ENCODE data around the gene COL24A1.
"Not testable (repeated sequence)": the region's sequence is repeated elsewhere in the genome, so short reads cannot be mapped to it uniquely, and the experiment has no call there.

Gene COL24A1

GRCh38 chr1:85983316-85983715 lies 173.3 kb downstream of the COL24A1 start:
- no peak overlapping the region for H3K4me3 ChIP-seq (ENCODE audit: severe bottlenecking)
- no peaks in the 10 kb centered on the region for H3K4me1 ChIP-seq (ENCODE audit: insufficient read depth, poor library complexity, severe bottlenecking)
- no peak overlapping the region for H3K27ac ChIP-seq (ENCODE audit: poor library complexity, severe bottlenecking)
- ATAC-seq (ENCODE audit: low read depth): no peak
- DNase-seq (ENCODE audit: low spot score): no peak
- H3K9me3 ChIP-seq (ENCODE audit: severe bottlenecking): no peaks in the 10 kb centered on the region
- no peak for TF ChIP-seq CTCF (IDR thresholded peaks at IDR 0.05; ENCODE audit: poor library complexity, severe bottlenecking)
- H3K36me3 ChIP-seq (ENCODE audit: low read depth): no peaks in the 10 kb centered on the region
- H3K27me3 ChIP-seq (ENCODE audit: insufficient read depth, poor library complexity, severe bottlenecking): no peaks in the 10 kb centered on the region

- H3K9me3 ChIP-seq (ENCODE audit: severe bottlenecking): no peaks in the 10 kb centered on the region
- H3K4me3 ChIP-seq (ENCODE audit: severe bottlenecking): no peak overlapping the region
- no peak for ATAC-seq (ENCODE audit: low read depth)
- peaks cover under 1% of the 10 kb centered on the region for H3K27me3 ChIP-seq (ENCODE audit: insufficient read depth, poor library complexity, severe bottlenecking)
- no peaks in the 10 kb centered on the region for H3K36me3 ChIP-seq (ENCODE audit: low read depth)
- no peak for DNase-seq (ENCODE audit: low spot score)
- no peak overlapping the region for H3K27ac ChIP-seq (ENCODE audit: poor library complexity, severe bottlenecking)
- no peak for TF ChIP-seq CTCF (IDR thresholded peaks at IDR 0.05; ENCODE audit: poor library complexity, severe bottlenecking)
- no peaks in the 10 kb centered on the region for H3K4me1 ChIP-seq (ENCODE audit: insufficient read depth, poor library complexity, severe bottlenecking)
These were observed 179.9 kb downstream of the COL24A1 start for GRCh38 chr1:85976516-85977205.

- H3K27me3 ChIP-seq (ENCODE audit: insufficient read depth, poor library complexity, severe bottlenecking): peaks cover 7% of the 10 kb centered on the region
- no peak for TF ChIP-seq CTCF (IDR thresholded peaks at IDR 0.05; ENCODE audit: poor library complexity, severe bottlenecking)
- no peaks in the 10 kb centered on the region for H3K4me1 ChIP-seq (ENCODE audit: insufficient read depth, poor library complexity, severe bottlenecking)
- H3K9me3 ChIP-seq (ENCODE audit: severe bottlenecking): no peaks in the 10 kb centered on the region
- no peak overlapping the region for H3K4me3 ChIP-seq (ENCODE audit: severe bottlenecking)
- no peak overlapping the region for H3K27ac ChIP-seq (ENCODE audit: poor library complexity, severe bottlenecking)
- no peak for DNase-seq (ENCODE audit: low spot score)
- no peaks in the 10 kb centered on the region for H3K36me3 ChIP-seq (ENCODE audit: low read depth)
- ATAC-seq (ENCODE audit: low read depth): no peak
These were observed 180.6 kb downstream of the COL24A1 start for GRCh38 chr1:85975912-85976371.

GRCh38 chr1:85962457-85962856 lies 194.1 kb downstream of the COL24A1 start:
- no peaks in the 10 kb centered on the region for H3K4me1 ChIP-seq (ENCODE audit: insufficient read depth, poor library complexity, severe bottlenecking)
- H3K36me3 ChIP-seq (ENCODE audit: low read depth): no peaks in the 10 kb centered on the region
- H3K4me3 ChIP-seq (ENCODE audit: severe bottlenecking): no peak overlapping the region
- no peaks in the 10 kb centered on the region for H3K27me3 ChIP-seq (ENCODE audit: insufficient read depth, poor library complexity, severe bottlenecking)
- ATAC-seq (ENCODE audit: low read depth) (no peak), DNase-seq (ENCODE audit: low spot score) (no peak)
- H3K27ac ChIP-seq (ENCODE audit: poor library complexity, severe bottlenecking): no peak overlapping the region
- no peak for TF ChIP-seq CTCF (IDR thresholded peaks at IDR 0.05; ENCODE audit: poor library complexity, severe bottlenecking)
- H3K9me3 ChIP-seq (ENCODE audit: severe bottlenecking): no peaks in the 10 kb centered on the region

- H3K4me1 ChIP-seq (ENCODE audit: insufficient read depth, poor library complexity, severe bottlenecking): no peaks in the 10 kb centered on the region
- H3K27me3 ChIP-seq (ENCODE audit: insufficient read depth, poor library complexity, severe bottlenecking): no peaks in the 10 kb centered on the region
- no peaks in the 10 kb centered on the region for H3K9me3 ChIP-seq (ENCODE audit: severe bottlenecking)
- no peak overlapping the region for H3K27ac ChIP-seq (ENCODE audit: poor library complexity, severe bottlenecking)
- ATAC-seq (ENCODE audit: low read depth) (no peak), DNase-seq (ENCODE audit: low spot score) (no peak)
- no peaks in the 10 kb centered on the region for H3K36me3 ChIP-seq (ENCODE audit: low read depth)
- H3K4me3 ChIP-seq (ENCODE audit: severe bottlenecking): no peak overlapping the region
- TF ChIP-seq CTCF (IDR thresholded peaks at IDR 0.05; ENCODE audit: poor library complexity, severe bottlenecking): no peak
These were observed 198.8 kb downstream of the COL24A1 start for GRCh38 chr1:85957760-85958159.

- not testable (repeated sequence) for H3K4me3 ChIP-seq (ENCODE audit: severe bottlenecking); ATAC-seq (ENCODE audit: low read depth); H3K27me3 ChIP-seq (ENCODE audit: insufficient read depth, poor library complexity, severe bottlenecking); H3K4me1 ChIP-seq (ENCODE audit: insufficient read depth, poor library complexity, severe bottlenecking); H3K36me3 ChIP-seq (ENCODE audit: low read depth); H3K9me3 ChIP-seq (ENCODE audit: severe bottlenecking); DNase-seq (ENCODE audit: low spot score); H3K27ac ChIP-seq (ENCODE audit: poor library complexity, severe bottlenecking)
These were observed 201.4 kb downstream of the COL24A1 start for GRCh38 chr1:85955218-85955617.
